ENCODE results near the gene NUP188. TPM values are rescaled to one million over a fixed set of nuclear protein-coding genes. Genes with fewer than 3 reads are reported as not detected.
A peak's percentile ranks its signal among the peaks of the same experiment; 100 is the strongest.
"Not testable (repeated sequence)": the region's sequence is repeated elsewhere in the genome, so short reads cannot be mapped to it uniquely, and the experiment has no call there.

The NUP188 gene
- total RNA-seq, 1 donor from 2014 or later, result 162 TPM

DNA sequence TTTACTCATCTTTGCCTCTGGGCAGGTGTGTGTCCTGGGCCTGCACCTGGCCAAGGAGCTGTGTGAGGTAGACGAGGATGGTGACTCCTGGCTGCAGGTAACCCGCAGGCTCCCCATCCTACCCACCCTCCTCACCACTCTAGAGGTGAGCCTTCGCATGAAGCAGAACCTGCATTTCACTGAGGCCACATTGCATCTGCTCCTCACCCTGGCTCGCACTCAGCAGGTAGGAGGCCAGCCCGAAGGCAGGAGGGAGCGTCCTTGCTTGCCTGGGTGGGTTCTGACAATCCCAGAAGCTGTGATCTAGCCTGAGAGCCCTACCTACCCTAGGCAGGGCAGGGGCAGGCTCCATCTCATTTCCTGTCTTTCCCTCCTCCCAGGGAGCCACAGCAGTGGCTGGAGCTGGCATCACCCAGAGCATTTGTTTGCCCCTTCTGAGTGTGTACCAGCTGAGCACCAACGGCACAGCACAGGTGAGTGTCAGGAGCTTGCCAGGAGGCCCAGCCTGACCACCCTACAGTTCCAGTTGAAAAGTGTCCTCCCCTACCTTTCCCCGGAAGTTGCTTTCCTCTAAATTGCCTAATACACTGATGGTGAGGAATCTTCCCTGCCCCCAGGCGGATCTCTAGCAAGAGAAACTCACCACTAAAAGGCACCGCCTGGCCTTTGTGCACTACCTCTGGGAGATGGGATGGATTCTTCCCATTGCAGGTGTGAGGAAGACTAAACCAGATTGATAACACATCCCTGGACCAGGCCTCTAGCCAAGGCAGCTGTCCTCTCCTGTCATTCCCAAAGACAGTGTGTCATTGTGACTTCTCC lies 54.2 kb downstream of the NUP188 start:
- H3K27ac Mint-ChIP-seq, result peak overlapping the region; percentile 54
- peaks cover 70% of the 10 kb centered on the region for H3K36me3 Mint-ChIP-seq (ENCODE audit: low read depth)
- no peaks in the 10 kb centered on the region for H3K9me3 Mint-ChIP-seq
- intact Hi-C loops (cut with micrococcal nuclease), result no loop called here
- peaks cover 11% of the 10 kb centered on the region for H3K4me1 Mint-ChIP-seq
- H3K4me3 Mint-ChIP-seq, result no peak overlapping the region
- no peak for DNase-seq
- H3K27me3 Mint-ChIP-seq, result no peaks in the 10 kb centered on the region

DNA sequence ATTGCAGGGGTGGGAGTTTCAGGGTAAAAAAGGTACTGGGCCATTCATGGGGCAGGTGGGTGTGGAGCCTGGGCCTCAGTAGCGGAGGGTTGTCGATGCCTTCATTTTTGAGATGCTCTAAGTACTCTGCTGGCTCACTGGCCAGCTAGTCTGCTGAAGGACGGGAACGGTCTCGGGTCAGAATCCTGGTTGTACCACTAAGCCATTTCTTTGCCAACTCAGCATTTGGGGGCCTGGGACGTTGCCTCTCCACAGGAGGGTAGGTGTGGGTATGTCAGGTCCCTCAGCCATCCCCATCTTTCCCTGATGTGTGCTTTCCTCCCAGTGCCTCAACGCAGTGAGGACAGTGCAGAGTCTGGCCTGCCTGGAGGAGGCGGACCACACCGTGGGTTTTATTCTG lies 55.5 kb downstream of the NUP188 start:
- no peaks in the 10 kb centered on the region for H3K9me3 Mint-ChIP-seq
- no peak overlapping the region for H3K27ac Mint-ChIP-seq
- DNase-seq, result no peak
- intact Hi-C loops (cut with micrococcal nuclease), result no loop called here
- H3K4me3 Mint-ChIP-seq, result no peak overlapping the region
- no peaks in the 10 kb centered on the region for H3K27me3 Mint-ChIP-seq
- H3K36me3 Mint-ChIP-seq (ENCODE audit: low read depth), result peaks cover 69% of the 10 kb centered on the region
- H3K4me1 Mint-ChIP-seq, result peaks cover 11% of the 10 kb centered on the region

DNA sequence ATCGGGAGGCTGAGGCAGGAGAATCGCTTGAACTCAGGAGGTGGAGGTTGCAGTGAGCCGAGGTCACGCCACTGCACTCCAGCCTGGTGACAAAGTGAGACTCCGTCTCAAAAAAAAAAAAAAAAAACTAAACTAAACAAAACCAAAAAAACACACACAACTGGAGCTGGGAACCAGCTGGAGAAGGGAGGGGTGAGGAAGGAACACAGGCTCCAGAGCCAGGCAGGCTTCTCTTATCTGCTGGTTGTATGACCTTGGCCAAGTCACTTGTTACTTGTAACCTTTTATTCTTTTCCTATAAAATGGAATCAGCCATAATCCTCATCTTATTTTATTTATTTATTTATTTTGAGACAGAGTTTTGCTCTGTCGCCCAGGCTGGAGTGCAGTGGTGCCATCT lies 56.7 kb downstream of the NUP188 start:
- DNase-seq; H3K9me3 Mint-ChIP-seq; intact Hi-C loops (cut with micrococcal nuclease); H3K27me3 Mint-ChIP-seq; H3K27ac Mint-ChIP-seq; H3K4me3 Mint-ChIP-seq; H3K4me1 Mint-ChIP-seq: not testable (repeated sequence)
- H3K36me3 Mint-ChIP-seq (ENCODE audit: low read depth), result peaks cover 63% of the 10 kb centered on the region

DNA sequence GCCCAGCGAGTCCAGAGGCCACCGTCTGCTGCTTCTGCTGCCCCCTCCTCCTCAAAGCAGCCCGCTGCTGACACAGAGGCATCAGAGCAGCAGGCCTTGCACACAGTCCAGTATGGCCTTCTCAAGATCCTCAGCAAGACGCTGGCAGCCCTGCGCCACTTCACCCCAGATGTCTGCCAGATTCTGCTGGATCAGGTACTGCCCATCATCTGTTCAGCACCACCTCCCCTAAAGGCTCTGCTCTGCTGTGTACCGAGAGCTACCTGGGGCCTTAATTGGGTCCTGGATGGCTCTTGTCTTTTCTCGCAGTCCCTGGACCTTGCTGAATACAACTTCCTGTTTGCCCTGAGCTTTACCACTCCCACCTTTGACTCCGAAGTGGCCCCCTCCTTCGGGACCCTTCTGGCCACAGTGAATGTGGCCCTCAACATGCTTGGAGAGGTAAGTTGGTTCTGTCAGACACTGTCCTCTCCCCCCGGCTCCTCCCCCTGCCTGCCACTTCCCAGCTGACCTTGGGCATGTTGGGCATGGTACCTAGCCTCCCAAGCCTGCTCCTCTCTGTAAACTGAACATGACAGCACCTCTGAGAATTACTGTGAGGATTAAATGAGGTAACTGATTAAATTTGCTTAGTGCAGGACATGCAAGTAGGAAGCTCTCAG lies 58.0 kb downstream of the NUP188 start:
- Mint-ChIP-seq H3K9me3 (no peaks in the 10 kb centered on the region), H3K36me3 (ENCODE audit: low read depth) (peaks cover 52% of the 10 kb centered on the region), H3K4me3 (no peak overlapping the region), H3K27me3 (no peaks in the 10 kb centered on the region), H3K27ac (peak overlapping the region; percentile 56), H3K4me1 (peaks cover 2% of the 10 kb centered on the region)
- intact Hi-C loops (cut with micrococcal nuclease), result no loop called here
- no peak for DNase-seq

DNA sequence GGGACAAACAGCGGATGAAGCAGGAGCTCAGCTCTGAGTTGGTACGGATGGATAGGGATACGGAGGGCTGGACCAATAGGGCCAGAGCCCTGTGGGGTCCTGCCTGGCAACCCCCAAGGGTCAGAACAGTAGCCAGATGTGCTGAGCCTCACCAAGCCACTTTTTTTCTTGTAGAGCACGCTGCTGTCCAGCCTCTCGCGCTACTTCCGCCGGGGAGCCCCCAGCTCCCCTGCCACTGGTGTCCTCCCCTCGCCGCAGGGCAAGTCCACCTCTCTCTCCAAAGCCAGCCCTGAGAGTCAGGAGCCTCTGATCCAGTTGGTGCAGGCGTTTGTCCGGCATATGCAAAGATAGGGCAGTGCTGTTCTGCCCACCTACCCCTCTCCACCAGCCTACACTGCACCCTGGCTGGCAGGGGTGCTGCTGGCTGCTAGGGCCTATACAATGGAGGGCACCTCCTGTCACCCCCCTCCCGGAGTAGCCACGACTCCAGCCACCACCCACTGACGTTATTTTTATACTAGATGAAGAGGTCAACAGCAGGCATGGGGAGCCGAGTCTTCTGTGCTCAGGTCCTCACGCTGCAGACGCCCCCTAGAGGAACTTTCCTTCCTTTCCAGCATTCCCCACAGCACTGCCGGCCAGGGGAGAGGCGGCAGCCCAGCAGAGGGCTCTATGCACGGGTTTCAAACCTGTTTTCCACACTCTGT lies 59.0 kb downstream of the NUP188 start:
- Mint-ChIP-seq H3K36me3 (ENCODE audit: low read depth) (peaks cover 44% of the 10 kb centered on the region), H3K27ac (no peak overlapping the region), H3K27me3 (no peaks in the 10 kb centered on the region), H3K9me3 (no peaks in the 10 kb centered on the region), H3K4me3 (no peak overlapping the region), H3K4me1 (peaks cover 2% of the 10 kb centered on the region)
- peak; percentile 84 for DNase-seq
- intact Hi-C loops (cut with micrococcal nuclease), result no loop called here

DNA sequence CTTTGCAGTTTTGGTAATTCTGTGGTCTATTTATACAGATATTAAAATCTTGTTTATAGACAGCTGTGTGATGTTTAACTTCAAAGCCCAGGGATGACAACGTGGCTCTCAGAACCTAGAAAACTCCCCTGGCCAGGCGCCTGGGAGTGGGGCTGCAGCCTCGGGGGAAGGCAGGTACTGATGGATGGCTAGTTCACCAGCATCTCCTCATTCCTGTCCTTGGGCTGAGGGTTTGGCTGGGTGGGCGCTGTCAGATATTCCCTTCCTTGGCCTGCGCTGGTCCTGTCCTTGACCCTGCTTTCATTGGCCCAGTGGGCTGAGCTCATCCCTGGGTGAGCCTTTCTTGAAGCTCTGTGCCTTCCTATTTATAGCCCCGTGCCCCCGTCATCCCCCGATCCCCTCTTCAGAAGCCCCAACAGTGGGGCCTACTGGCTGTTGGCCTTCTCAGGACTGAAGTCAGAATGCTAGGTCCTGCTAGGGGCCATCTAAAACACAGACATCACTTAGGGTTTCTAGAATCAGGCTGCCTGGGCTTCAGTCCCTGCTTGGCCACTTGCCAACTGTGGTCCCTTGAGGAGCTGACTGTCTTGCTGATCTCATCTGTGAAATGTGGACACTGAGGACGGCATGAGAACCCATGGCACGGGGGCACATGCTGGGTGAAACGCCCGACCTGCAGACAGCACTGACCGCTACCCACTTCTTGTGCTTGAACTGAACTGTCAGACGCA lies 59.7 kb downstream of the NUP188 start:
- no peak for DNase-seq
- Mint-ChIP-seq H3K27ac (no peak overlapping the region), H3K27me3 (no peaks in the 10 kb centered on the region), H3K36me3 (ENCODE audit: low read depth) (peaks cover 42% of the 10 kb centered on the region), H3K9me3 (no peaks in the 10 kb centered on the region), H3K4me1 (peaks cover 2% of the 10 kb centered on the region), H3K4me3 (no peak overlapping the region)
- intact Hi-C loops (cut with micrococcal nuclease), result no loop called here

DNA sequence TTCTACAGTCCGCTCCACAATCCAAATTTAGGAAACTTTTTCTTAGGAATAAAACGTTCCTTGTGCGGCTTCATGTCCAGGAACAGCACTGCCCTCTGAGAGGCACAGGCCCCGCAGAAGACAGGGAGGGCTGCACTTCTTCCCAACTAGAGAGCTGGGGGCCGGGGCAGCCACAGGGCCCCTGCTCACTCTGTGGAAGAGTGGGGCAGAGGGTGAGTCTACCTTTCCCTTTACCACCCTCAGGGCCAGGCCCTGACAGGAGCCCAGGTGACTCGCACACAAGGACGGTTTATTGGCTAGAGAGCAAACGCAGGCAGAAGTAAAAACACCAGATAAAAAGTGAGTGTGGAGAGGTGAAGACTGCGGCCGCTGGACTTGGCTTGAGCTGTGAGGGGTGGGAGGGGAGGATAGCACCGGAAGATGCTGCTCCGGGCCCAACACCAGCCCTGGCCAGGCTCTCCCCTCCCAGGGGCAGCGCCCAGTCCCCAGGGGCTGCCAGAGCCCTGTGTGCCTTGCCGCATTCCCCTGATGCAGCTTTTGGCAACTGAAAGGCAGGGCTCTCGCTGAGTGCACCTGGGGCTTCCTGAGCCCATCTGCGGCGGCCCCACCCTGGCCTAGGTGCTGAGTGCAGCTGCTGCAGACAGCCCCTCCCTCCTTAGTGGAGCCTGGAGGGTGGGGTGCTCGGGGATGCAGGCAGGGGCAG lies 60.4 kb downstream of the NUP188 start:
- Mint-ChIP-seq H3K36me3 (ENCODE audit: low read depth) (peaks cover 36% of the 10 kb centered on the region), H3K27ac (no peak overlapping the region)

DNA sequence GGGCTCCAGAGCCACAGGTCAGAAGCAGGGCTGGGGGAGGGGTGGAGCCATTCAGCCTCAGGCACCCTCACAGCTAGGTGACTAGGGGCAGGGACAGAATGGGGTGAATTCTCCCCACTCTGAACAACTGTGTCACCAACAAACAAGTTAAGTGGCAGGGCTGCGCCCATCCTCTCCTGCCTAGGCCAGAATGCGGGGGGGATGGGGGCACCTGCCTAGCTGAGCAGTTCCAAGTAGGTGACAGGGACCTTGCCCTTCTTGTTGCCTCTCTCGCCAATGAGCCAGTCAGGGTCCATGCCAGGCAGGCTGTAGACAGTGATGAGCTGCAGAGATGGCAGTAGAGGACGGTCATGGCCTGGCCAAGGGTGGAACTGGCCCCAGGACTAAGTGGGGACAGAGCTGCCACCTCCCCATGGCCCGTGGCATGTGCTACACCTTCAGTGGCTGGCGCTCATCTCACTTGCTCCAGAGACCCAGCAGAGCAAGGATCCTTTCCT lies 61.0 kb downstream of the NUP188 start:
- intact Hi-C loops (cut with micrococcal nuclease), result no loop called here
- H3K27ac Mint-ChIP-seq, result no peak overlapping the region
- H3K27me3 Mint-ChIP-seq, result no peaks in the 10 kb centered on the region
- no peaks in the 10 kb centered on the region for H3K9me3 Mint-ChIP-seq
- no peak for DNase-seq
- peaks cover 34% of the 10 kb centered on the region for H3K36me3 Mint-ChIP-seq (ENCODE audit: low read depth)
- peaks cover 2% of the 10 kb centered on the region for H3K4me1 Mint-ChIP-seq
- no peak overlapping the region for H3K4me3 Mint-ChIP-seq

More for the DNA sequence above, 60.4 kb downstream of the NUP188 start:
- Mint-ChIP-seq H3K4me3 (no peak overlapping the region), H3K9me3 (no peaks in the 10 kb centered on the region), H3K27me3 (no peaks in the 10 kb centered on the region), H3K4me1 (peaks cover 2% of the 10 kb centered on the region)
- DNase-seq, result no peak
- intact Hi-C loops (cut with micrococcal nuclease), result no loop called here

DNA sequence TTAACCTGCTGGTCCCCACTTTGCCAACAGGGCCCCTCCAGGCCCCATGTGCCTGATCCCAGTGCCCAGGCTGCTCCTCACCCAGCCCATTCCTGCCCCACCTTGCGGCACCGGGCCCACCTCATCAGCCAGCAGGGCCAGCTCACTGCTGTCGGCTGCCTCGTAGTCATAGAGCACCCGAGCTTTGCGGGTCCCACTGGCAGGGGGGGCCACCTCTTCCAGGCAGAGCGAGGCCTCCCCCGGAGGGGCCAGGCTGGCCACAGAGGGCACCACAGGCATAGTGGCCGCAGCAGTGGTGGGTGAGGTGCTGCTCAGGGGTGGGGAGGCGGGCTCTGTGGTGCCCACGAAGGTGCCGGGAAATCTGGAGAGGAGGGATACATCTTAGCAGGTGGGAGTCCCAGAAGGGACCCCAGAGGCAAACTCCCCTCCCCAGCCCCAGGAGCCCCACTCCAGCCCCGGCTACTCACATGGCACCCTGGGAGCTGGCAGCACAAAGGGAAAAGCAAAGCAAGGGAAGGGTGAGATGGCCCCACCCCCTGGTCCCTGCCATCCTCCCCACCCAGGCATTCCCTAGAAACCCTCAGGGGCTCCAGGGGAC lies 61.6 kb downstream of the NUP188 start:
- no peak overlapping the region for H3K27ac Mint-ChIP-seq
- peaks cover 2% of the 10 kb centered on the region for H3K4me1 Mint-ChIP-seq
- no peaks in the 10 kb centered on the region for H3K27me3 Mint-ChIP-seq
- peaks cover 33% of the 10 kb centered on the region for H3K36me3 Mint-ChIP-seq (ENCODE audit: low read depth)
- H3K4me3 Mint-ChIP-seq, result no peak overlapping the region
- intact Hi-C loops (cut with micrococcal nuclease), result no loop called here
- no peaks in the 10 kb centered on the region for H3K9me3 Mint-ChIP-seq
- no peak for DNase-seq

DNA sequence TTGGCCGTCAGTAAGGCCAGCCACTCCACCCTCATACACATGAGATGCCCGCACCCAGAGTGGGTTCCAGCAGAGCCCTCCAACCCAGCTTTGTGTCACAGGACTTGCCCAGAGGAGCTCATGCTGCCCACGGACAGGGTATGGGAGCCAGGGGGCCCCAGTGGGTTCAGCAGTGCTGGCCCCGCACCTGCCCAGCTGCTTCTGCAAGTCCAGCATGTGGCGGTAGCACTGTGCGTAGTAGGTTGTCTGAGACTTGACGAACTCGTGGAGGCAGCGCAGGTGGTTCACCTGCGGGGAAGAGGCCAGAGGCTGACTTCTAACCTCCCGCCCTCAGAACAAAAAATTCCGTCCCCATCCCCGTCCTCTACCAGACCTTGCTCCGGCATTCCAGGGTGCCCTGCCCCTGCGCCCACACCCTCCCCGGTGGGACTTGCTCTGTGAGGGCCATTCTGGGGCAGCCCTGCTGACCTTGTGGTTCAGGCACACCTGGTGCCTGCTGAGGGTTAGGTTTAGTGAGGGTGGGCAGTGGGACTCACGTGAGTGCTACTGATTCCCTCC lies 62.2 kb downstream of the NUP188 start:
- no peak overlapping the region for H3K27ac Mint-ChIP-seq
- no peak for DNase-seq
- no peak overlapping the region for H3K4me3 Mint-ChIP-seq
- peaks cover 2% of the 10 kb centered on the region for H3K4me1 Mint-ChIP-seq
- peaks cover 32% of the 10 kb centered on the region for H3K36me3 Mint-ChIP-seq (ENCODE audit: low read depth)
- H3K9me3 Mint-ChIP-seq, result no peaks in the 10 kb centered on the region
- intact Hi-C loops (cut with micrococcal nuclease), result no loop called here
- H3K27me3 Mint-ChIP-seq, result no peaks in the 10 kb centered on the region

DNA sequence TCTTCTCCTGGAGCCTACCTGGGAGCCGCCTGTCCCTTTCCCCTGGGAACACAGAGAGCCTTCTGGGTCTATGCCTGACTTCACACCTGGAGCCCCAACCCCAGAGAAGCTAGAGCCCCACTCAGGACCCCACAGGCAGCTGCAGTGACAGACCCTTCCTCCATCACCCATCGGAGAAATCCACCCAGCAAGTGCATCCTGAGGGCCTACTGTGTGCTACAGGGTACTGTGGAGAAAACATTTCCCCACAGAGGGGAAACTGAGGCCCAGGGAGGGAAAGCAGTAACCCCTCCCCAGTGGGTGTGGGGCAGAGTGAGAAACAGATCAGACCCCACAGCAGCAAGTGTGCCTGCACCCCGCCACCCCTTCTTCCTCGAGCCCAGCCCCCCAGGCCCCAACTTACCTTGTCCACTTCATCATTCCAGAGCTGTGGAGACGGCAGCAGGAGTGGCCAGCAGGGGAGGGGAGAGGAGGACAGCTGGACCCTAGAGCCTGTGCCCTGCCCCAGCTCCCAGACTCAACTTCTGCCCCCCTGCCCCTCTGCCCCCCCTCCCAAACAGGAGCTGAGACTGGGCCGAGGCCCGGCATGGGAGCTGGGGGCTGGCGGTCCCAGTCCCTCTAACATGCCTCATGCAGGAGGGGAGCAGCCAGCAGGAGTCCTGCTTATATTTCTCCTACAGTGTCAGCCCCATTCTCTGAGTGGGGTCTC lies 62.9 kb downstream of the NUP188 start:
- intact Hi-C loops (cut with micrococcal nuclease), result no loop called here
- no peak overlapping the region for H3K4me3 Mint-ChIP-seq
- H3K27ac Mint-ChIP-seq, result no peak overlapping the region
- no peak for DNase-seq
- H3K36me3 Mint-ChIP-seq (ENCODE audit: low read depth), result peaks cover 30% of the 10 kb centered on the region
- H3K4me1 Mint-ChIP-seq, result peaks cover 2% of the 10 kb centered on the region
- H3K27me3 Mint-ChIP-seq, result no peaks in the 10 kb centered on the region
- H3K9me3 Mint-ChIP-seq, result no peaks in the 10 kb centered on the region

DNA sequence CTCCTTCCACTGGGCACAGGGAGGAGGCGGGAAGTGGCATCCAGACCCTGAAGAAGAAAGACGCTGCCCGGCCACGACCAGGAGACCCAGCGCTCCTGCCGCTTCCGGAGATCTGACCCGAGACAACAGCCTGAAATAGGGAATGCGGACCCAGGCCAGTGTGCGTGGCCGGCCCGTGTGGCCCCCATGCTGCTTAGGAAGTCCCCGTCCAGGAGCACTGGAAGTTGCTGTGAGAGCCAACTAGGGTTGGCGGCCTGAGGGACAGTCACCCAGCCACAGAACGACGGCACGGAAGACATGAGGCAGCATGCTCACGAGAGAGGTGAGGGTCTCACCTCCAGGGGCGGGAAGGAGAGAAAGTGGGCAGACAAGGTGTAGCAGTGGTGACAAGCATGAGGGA lies 63.7 kb downstream of the NUP188 start:
- intact Hi-C loops (cut with micrococcal nuclease), result no loop called here
- H3K9me3 Mint-ChIP-seq, result no peaks in the 10 kb centered on the region
- no peak overlapping the region for H3K4me3 Mint-ChIP-seq
- H3K4me1 Mint-ChIP-seq, result peaks cover 2% of the 10 kb centered on the region
- H3K36me3 Mint-ChIP-seq (ENCODE audit: low read depth), result peaks cover 29% of the 10 kb centered on the region
- H3K27me3 Mint-ChIP-seq, result no peaks in the 10 kb centered on the region
- DNase-seq, result no peak
- H3K27ac Mint-ChIP-seq, result no peak overlapping the region
